Measurements from ENCODE around the gene MOV10L1.
"Not testable (repeated sequence)": the region's sequence is repeated elsewhere in the genome, so short reads cannot be mapped to it uniquely, and the experiment has no call there.

The MOV10L1 gene

DNA sequence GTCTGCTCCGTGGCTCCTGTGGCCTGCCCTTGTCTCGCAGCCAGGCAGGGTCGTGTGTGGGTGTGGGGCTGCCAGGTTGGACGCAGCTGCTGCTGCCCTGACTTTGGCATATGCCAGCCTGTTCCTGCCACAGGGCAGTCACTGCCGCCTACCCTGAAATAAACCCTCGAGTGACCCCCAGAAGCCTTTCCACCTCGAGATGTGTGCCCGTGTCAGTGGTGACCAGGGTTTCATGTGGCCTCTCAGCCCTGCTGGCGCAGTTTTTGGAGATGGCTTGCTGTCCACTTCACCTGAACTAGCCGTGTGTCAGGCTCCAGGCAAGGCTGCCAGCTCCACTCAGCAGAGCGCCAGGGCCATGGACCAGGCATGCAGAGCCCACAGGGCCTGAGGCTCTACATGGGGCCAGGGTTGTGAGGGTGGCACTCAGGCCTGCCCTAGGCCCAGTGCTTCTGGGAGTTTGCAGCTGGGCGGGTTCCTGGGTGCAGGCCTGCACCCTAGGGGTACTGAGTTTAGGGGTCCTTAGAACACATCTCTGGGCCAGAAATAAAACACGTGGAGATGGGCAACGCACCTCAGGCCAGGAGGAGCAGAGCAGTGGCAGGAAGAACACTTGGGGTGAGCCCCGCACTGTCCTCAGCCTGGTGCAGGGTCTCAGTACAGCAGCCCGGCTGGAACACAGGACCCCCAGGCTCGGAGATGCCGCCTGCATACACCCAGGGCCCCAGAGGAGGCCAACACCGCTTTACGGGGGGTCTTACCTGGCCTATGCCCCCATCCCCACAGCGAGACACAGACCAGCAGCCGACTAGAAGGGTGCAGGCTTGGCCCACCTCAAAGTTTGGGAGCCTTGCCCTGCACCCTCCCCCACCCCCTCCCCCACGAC is 71.9 kb downstream of the MOV10L1 start:
- CTCF ChIA-PET, result no interaction called here
- POLR2A ChIA-PET (ENCODE audit: low non-redundant PET), result no interaction called here
- H3K27ac ChIP-seq, result no peak overlapping the region
- no peak for DNase-seq (ENCODE audit: low spot score)
- TF ChIP-seq, protein P1, sequence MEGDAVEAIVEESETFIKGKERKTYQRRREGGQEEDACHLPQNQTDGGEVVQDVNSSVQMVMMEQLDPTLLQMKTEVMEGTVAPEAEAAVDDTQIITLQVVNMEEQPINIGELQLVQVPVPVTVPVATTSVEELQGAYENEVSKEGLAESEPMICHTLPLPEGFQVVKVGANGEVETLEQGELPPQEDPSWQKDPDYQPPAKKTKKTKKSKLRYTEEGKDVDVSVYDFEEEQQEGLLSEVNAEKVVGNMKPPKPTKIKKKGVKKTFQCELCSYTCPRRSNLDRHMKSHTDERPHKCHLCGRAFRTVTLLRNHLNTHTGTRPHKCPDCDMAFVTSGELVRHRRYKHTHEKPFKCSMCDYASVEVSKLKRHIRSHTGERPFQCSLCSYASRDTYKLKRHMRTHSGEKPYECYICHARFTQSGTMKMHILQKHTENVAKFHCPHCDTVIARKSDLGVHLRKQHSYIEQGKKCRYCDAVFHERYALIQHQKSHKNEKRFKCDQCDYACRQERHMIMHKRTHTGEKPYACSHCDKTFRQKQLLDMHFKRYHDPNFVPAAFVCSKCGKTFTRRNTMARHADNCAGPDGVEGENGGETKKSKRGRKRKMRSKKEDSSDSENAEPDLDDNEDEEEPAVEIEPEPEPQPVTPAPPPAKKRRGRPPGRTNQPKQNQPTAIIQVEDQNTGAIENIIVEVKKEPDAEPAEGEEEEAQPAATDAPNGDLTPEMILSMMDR (conservative IDR thresholded peaks at IDR 0.05; ENCODE audit: low read depth), result no peak

DNA sequence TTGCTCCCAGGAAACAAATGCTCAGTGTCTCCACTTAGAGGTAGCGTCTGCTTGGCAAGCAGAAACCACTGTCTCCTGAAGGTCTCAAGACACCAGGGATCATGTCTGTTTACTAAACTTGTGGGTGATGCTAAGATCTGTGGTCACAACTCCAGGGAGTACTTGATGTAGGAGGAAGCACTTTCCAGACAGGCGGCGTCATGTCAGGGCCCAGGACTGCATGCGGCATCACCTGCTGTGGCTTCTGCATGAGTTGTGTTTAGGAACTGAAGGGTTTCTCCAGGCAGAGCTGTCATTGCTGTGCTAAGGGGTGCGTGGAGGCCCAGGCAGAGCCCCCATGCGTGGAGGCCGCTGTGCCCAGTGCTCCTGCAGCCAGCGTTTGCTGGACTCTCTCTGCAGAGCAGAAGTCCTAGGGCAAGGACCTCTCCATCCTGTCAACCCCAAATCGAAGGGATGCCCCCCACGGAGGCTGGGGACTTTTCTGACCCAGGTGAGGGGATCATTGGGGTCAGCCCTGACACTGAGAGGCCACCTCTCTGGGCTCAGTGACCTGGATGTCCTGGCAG is 72.7 kb downstream of the MOV10L1 start:
- no peak overlapping the region for H3K27ac ChIP-seq
- POLR2A ChIA-PET (ENCODE audit: low non-redundant PET), result no interaction called here
- DNase-seq (ENCODE audit: low spot score), result no peak
- CTCF ChIA-PET, result no interaction called here
- TF ChIP-seq, protein P1 (conservative IDR thresholded peaks at IDR 0.05; ENCODE audit: low read depth), result no peak

DNA sequence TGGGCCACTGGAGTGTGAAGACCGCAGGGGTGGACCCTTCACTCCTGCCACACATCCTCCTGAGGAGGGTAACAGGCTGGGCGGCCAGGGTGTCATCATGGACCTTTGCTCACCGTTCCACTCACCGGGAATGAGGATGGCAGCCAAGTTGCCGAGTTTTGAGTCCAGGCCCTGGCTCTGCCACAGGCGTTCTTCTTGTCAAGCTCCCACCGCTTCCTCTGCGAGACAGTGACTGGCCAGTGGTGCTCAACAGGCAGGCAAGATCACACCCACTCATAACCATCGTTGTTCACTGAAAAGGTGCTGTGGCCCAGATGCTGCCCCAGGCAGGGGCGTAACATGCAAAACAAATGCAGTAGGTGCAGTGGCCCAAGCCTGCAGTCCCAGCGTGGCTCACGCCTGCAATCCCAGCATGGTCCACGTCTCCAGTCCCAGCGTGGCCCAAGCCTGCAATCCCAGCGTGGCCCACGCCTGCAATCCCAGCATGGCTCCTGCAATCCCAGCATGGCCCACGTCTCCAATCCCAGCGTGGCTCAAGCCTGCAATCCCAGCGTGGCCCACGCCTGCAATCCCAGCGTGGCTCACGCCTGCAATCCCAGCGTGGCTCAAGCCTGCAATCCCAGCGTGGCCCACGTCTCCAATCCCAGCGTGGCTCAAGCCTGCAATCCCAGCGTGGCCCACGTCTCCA is 75.8 kb downstream of the MOV10L1 start:
- TF ChIP-seq, protein P1 (conservative IDR thresholded peaks at IDR 0.05; ENCODE audit: low read depth), result no peak
- H3K27ac ChIP-seq, result no peak overlapping the region
- no peak for DNase-seq (ENCODE audit: low spot score)
- ChIA-PET CTCF (no interaction called here), POLR2A (ENCODE audit: low non-redundant PET) (no interaction called here)

DNA sequence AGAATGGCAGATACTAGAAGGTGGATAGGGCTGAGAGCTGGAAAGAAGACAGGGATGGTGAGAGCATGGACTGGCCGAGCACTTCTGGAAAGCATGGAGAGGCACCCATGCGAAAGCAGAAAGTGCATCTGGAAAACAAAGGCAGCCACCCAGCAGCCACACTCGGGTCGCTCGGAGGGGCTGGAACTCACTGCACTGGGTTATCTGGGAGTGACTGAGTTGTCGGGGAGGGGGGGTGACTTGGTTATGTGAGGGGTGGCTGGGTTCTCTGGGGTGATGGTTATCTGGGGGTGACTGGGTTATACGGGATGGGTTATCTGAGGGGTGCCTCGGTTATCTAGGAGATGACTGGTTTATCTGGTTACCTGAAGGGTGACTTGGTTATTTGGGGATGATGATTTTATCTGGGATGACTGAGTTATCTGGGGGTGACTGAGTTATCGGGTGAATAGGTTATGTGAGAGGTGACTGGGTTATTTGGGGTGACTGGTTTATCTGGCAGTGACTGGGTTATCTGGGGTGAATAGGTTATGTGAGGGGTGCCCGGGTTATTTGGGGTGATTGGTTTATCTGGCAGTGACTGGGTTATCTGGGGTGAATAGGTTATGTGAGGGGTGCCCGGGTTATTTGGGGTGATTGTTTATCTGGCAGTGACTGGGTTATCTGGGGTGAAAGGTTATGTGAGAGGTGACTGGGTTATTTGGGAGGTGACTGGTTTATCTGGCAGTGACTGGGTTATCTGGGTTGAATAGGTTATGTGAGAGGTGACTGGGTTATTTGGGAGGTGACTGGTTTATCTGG is 78.1 kb downstream of the MOV10L1 start:
- no peak overlapping the region for H3K27ac ChIP-seq
- POLR2A ChIA-PET (ENCODE audit: low non-redundant PET), result no interaction called here
- CTCF ChIA-PET, result no interaction called here
- TF ChIP-seq, protein P1 (conservative IDR thresholded peaks at IDR 0.05; ENCODE audit: low read depth), result no peak
- no peak for DNase-seq (ENCODE audit: low spot score)

DNA sequence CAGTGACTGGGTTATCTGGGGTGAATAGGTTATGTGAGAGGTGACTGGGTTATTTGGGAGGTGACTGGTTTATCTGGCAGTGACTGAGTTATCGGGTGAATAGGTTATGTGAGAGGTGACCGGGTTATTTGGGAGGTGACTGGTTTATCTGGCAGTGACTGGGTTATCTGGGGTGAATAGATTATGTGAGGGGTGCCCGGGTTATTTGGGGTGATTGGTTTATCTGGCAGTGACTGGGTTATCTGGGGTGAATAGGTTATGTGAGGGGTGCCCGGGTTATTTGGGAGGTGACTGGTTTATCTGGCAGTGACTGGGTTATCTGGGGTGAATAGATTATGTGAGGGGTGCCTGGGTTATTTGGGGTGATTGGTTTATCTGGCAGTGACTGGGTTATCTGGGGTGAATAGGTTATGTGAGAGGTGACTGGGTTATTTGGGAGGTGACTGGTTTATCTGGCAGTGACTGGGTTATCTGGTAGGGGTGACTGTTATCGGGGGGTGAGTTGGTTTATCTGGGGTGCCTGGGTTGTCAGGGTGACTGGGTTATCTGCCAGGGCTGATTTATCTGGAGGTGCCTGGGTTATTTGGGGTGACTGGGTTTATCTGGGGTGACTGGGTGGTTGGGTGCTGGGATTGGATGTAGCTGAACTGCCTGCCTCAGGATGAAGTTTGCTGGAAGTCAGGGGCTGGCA is 78.8 kb downstream of the MOV10L1 start:
- POLR2A ChIA-PET (ENCODE audit: low non-redundant PET); CTCF ChIA-PET: not testable (repeated sequence)

DNA sequence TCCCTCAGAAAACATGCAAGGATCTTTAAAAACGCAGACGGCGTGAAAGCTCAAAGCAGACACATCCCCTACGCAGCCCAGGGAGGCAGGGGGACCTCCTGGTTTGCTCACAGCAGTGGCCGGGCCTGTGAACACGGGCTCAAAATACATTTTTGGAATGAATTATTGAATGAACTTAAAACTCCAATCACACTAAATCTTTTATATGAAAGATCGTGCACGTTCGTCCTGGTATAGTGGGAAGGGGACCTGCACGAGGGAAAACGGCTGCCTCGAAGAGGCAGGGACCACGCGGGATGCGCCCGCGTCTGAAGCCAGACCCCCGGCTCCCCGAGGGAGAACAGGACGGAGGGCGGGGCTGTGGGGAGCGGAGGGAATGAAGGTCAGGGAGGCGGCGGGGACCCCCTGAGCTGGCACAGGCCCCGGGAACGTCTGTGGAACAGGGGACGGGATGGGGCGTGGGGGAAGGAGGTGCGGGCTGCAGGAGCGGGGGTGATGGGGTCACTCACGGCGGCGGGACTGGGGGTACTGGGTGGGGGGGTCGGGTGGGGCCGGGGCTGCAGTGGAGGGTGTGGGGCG is 79.5 kb downstream of the MOV10L1 start:
- H3K27ac ChIP-seq, result no peak overlapping the region
- no peak for DNase-seq (ENCODE audit: low spot score)
- TF ChIP-seq, protein P1 (conservative IDR thresholded peaks at IDR 0.05; ENCODE audit: low read depth), result no peak
- ChIA-PET CTCF (no interaction called here), POLR2A (ENCODE audit: low non-redundant PET) (no interaction called here)

More for the DNA sequence above, 78.8 kb downstream of the MOV10L1 start:
- not testable (repeated sequence) for DNase-seq (ENCODE audit: low spot score); H3K27ac ChIP-seq

Measured in RWPE1 (cell line).